Gastroesophageal sphincter (tissue), 4 donors: Measurements from ENCODE around the gene TMEM151A. TPM values are rescaled to one million over a fixed set of nuclear protein-coding genes. Genes with fewer than 3 reads are reported as not detected.

Experiments
- ATAC-seq: fragments of 150-250 bp; one replicate; pipeline ENCODE4 v1.9.1; 2016; ENCODE audit warnings: mild to moderate bottlenecking, moderate library complexity
- H3K27ac ChIP-seq, 4 donors: fragments of 200-600 bp; sonication (generic) in 3 of 4; 1 replicate in 3 of 4; 2 replicates in 1 of 4; pipeline ENCODE4 v1.5.1; 2016 to 2019
- H3K27me3 ChIP-seq: fragments of 200-600 bp; sonication (generic); one replicate; pipeline ENCODE4 v1.5.1; 2019
- H3K36me3 ChIP-seq, 2 donors: fragments of 200-600 bp; sonication (generic); one replicate each; pipeline ENCODE4 v1.5.1; 2019; ENCODE audit warnings: control low read depth in 1 of 2
- H3K4me1 ChIP-seq, 3 donors: fragments of 200-600 bp; sonication (generic); 1 replicate in 2 of 3; 2 replicates in 1 of 3; pipeline ENCODE4 v1.5.1; 2016 to 2019; ENCODE audit warnings: control low read depth in 2 of 3
- H3K4me3 ChIP-seq, 2 donors: fragments of 200-600 bp; sonication (generic); one replicate each; pipeline ENCODE4 v1.5.1; 2019; ENCODE audit warnings: mild to moderate bottlenecking in 1 of 2, moderate library complexity in 1 of 2
- H3K9me3 ChIP-seq, 3 donors: fragments of 200-600 bp; sonication (generic); one replicate each; pipeline ENCODE4 v1.5.1; 2017 to 2019; ENCODE audit warnings: control low read depth in 2 of 3
- EP300 ChIP-seq: sonication (generic); formaldehyde crosslinking; IDR thresholded peaks from one replicate; pipeline ENCODE4 v1.6.1; 2017; ENCODE audit warnings: antibody characterized with exemption, mild to moderate bottlenecking
- POLR2A ChIP-seq, 2 donors: fragments of 450-650 bp; IDR thresholded peaks; one replicate each; pipeline ENCODE4 v1.6.1; 2017; ENCODE audit warnings: antibody characterized with exemption in 2 of 2, mild to moderate bottlenecking in 2 of 2, moderate library complexity in 1 of 2
- POLR2AphosphoS5 ChIP-seq: sonication (generic); formaldehyde crosslinking; IDR thresholded peaks from one replicate; pipeline ENCODE4 v1.6.1; 2017; ENCODE audit warnings: antibody characterized with exemption
- WGBS, 2 donors: methylation state at CpG; one replicate each; pipeline ENCODE4 v1.1.5; 2018; ENCODE audit warnings: low coverage in 1 of 2; 5-methylcytosine and 5-hydroxymethylcytosine counted together
- total RNA-seq, 4 donors: library from RNA; depleted of rRNA; stranded (reverse); fragments of >200 nt; gene quantifications; one replicate each; pipeline ENCODE4 v1.1.0, GENCODE V29; 2016
- TF ChIP-seq, protein P1 (sequence below), 4 experiments: fragments of 200-600 bp in 2 of 4; fragments of 450-650 bp in 2 of 4; sonication (generic) in 1 of 4; IDR thresholded peaks; one replicate each; pipeline ENCODE4 v1.5.1; 2017 to 2019; ENCODE audit warnings: antibody characterized with exemption in 4 of 4, mild to moderate bottlenecking in 2 of 4, moderate library complexity in 2 of 4

TMEM151A gene
- total RNA-seq, 4 donors from 2014 or later, result 0.66 TPM; not detected in 3

GRCh38 chr11:66259225-66259624, 32.5 kb upstream of the TMEM151A start:
- H3K4me1 ChIP-seq, result peaks cover 0 to 24% (median 11%) of the 10 kb centered on the region in 3 donors
- H3K4me3 ChIP-seq, result no peak overlapping the region
- no peak overlapping the region for H3K27ac ChIP-seq
- H3K9me3 ChIP-seq, result no peaks in the 10 kb centered on the region
- no peak for TF ChIP-seq EP300
- TF ChIP-seq, protein P1, sequence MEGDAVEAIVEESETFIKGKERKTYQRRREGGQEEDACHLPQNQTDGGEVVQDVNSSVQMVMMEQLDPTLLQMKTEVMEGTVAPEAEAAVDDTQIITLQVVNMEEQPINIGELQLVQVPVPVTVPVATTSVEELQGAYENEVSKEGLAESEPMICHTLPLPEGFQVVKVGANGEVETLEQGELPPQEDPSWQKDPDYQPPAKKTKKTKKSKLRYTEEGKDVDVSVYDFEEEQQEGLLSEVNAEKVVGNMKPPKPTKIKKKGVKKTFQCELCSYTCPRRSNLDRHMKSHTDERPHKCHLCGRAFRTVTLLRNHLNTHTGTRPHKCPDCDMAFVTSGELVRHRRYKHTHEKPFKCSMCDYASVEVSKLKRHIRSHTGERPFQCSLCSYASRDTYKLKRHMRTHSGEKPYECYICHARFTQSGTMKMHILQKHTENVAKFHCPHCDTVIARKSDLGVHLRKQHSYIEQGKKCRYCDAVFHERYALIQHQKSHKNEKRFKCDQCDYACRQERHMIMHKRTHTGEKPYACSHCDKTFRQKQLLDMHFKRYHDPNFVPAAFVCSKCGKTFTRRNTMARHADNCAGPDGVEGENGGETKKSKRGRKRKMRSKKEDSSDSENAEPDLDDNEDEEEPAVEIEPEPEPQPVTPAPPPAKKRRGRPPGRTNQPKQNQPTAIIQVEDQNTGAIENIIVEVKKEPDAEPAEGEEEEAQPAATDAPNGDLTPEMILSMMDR (IDR thresholded peaks at IDR 0.05), result no peak
- TF ChIP-seq POLR2AphosphoS5, result no peak
- TF ChIP-seq POLR2A (IDR thresholded peaks at IDR 0.05), result no peak
- no peak for ATAC-seq
- H3K36me3 ChIP-seq, result peaks cover 0 to 54% of the 10 kb centered on the region in 2 donors
- H3K27me3 ChIP-seq, result no peaks in the 10 kb centered on the region
- WGBS, 2 donors, result 100% methylated on average over 2 of the region's 2 CpGs

DNA sequence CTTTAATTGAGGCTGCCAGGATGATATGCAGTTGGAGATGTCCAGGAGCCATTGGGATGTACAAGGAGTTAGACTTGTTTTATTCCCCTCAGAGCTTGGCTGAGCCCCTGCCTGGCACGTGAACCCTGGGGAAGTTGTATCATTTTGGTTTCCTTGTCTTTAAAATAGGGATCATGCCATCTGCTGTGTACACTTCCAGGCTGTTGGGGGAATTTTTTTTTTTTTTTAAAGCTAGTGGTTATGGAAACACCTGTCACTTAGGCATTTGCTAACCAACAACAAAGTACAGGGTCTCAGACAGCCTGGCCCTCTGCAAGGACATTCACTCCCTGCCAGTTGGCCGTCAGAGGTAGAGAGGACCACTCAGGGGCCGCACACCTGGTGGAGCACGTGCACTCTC, 31.7 kb upstream of the TMEM151A start:
- Histone ChIP-seq H3K4me1 (peaks cover 0 to 24% (median 11%) of the 10 kb centered on the region in 3 donors), H3K27ac (no peak overlapping the region), H3K9me3 (no peaks in the 10 kb centered on the region), H3K27me3 (no peaks in the 10 kb centered on the region), H3K36me3 (peaks cover 0 to 61% of the 10 kb centered on the region in 2 donors), H3K4me3 (no peak overlapping the region)
- WGBS, 2 donors, result 79% methylated on average over 2 to 3 of the region's 4 CpGs
- TF ChIP-seq, protein P1 (IDR thresholded peaks at IDR 0.05), result no peak
- no peak for TF ChIP-seq POLR2AphosphoS5
- TF ChIP-seq EP300, result no peak
- TF ChIP-seq POLR2A (IDR thresholded peaks at IDR 0.05), result no peak
- ATAC-seq, result no peak

- Histone ChIP-seq H3K9me3 (no peaks in the 10 kb centered on the region), H3K27ac (no peak overlapping the region), H3K4me3 (no peak overlapping the region), H3K36me3 (peaks cover 0 to 74% of the 10 kb centered on the region in 2 donors), H3K4me1 (peaks cover 0 to 38% (median 13%) of the 10 kb centered on the region in 3 donors), H3K27me3 (no peaks in the 10 kb centered on the region)
- TF ChIP-seq POLR2A (IDR thresholded peaks at IDR 0.05), result no peak
- no peak for TF ChIP-seq POLR2AphosphoS5
- TF ChIP-seq, protein P1 (IDR thresholded peaks at IDR 0.05), result no peak
- no CpG with 5 or more reads among the region's 16 CpGs for WGBS, 2 donors
- no peak for ATAC-seq
These were observed 30.1 kb upstream of the TMEM151A start for GRCh38 chr11:66261578-66261977.

DNA sequence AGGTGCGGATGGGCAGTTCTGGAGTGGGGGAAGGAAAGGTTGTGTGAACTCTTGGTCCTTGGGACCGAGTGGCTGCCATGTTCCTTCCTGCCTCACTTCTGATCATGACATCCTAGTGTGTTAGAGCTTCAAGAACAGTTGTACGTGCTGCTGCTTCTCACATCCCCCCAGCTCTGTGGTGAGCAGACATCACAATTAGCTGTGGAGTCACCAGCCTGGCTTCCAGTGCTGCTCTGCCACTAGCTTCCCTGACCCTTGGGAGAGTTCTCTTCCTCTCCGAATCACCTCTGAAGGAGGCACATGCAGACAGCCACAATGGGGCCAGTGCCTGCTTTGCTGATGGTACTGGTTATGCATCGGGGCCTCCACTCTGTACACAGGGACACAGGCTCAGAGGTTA, 29.5 kb upstream of the TMEM151A start:
- H3K36me3 ChIP-seq, result peaks cover 0 to 74% of the 10 kb centered on the region in 2 donors
- H3K27ac ChIP-seq, result no peak overlapping the region
- no peak for ATAC-seq
- WGBS, 2 donors, result 67% methylated on average over 1 of the region's 5 CpGs; no CpG with 5 or more reads in 1 of the 2 donors
- TF ChIP-seq POLR2AphosphoS5 (no peak), POLR2A (IDR thresholded peaks at IDR 0.05) (no peak), EP300 (no peak)
- TF ChIP-seq, protein P1 (IDR thresholded peaks at IDR 0.05), result no peak
- H3K9me3 ChIP-seq, result no peaks in the 10 kb centered on the region
- H3K4me3 ChIP-seq, result no peak overlapping the region
- H3K4me1 ChIP-seq, result peaks cover 0 to 38% (median 15%) of the 10 kb centered on the region in 3 donors
- no peaks in the 10 kb centered on the region for H3K27me3 ChIP-seq

DNA sequence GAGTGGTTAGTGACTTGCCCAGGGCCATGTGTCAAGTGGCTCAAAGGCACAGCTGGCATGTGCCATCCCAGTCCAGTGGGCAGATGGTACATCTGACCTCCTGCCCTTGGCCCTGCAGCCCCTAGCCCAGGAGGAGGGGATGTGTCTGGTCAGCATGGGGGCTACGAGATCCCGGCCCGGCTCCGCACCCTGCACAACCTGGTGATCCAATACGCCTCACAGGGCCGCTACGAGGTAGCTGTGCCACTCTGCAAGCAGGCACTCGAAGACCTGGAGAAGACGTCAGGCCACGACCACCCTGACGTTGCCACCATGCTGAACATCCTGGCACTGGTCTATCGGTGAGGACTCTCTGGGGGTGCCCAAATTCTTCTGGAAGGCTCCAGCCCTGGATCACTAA, 29.0 kb upstream of the TMEM151A start:
- H3K27ac ChIP-seq, result no peak overlapping the region
- H3K9me3 ChIP-seq, result no peaks in the 10 kb centered on the region
- peaks cover 0 to 39% (median 15%) of the 10 kb centered on the region in 3 donors for H3K4me1 ChIP-seq
- no peak for ATAC-seq
- H3K36me3 ChIP-seq, result peaks cover 0 to 74% of the 10 kb centered on the region in 2 donors
- WGBS, 2 donors, result 90 to 100% methylated on average over 1 to 2 of the region's 12 CpGs
- H3K4me3 ChIP-seq, result no peak overlapping the region
- no peak for TF ChIP-seq POLR2A (IDR thresholded peaks at IDR 0.05)
- TF ChIP-seq EP300, result no peak
- TF ChIP-seq, protein P1 (IDR thresholded peaks at IDR 0.05), result no peak
- no peak for TF ChIP-seq POLR2AphosphoS5
- no peaks in the 10 kb centered on the region for H3K27me3 ChIP-seq
